Stimulated activated CD4-positive, alpha-beta T cell treated with anti-CD3 and anti-CD28 coated beads, Interleukin-2, amount 100 ng/mL, for 4 hours (primary cell): ENCODE measurements around the gene COL23A1.

Experiments
- DNase-seq: peaks from one replicate; pipeline ENCODE4 v3.0.0-alpha.2; 2020; ENCODE audit warnings: low read depth

The COL23A1 gene

GRCh38 chr5:178421699-178422399, 168.3 kb downstream of the COL23A1 start:
- DNase-seq = no peak

- DNase-seq = no peak
Observed at GRCh38 chr5:178421128-178421527, 169.1 kb downstream of the COL23A1 start.

GRCh38 chr5:178420354-178420781, 169.8 kb downstream of the COL23A1 start:
- no peak for DNase-seq

GRCh38 chr5:178419651-178420050, 170.5 kb downstream of the COL23A1 start:
- no peak for DNase-seq

DNA sequence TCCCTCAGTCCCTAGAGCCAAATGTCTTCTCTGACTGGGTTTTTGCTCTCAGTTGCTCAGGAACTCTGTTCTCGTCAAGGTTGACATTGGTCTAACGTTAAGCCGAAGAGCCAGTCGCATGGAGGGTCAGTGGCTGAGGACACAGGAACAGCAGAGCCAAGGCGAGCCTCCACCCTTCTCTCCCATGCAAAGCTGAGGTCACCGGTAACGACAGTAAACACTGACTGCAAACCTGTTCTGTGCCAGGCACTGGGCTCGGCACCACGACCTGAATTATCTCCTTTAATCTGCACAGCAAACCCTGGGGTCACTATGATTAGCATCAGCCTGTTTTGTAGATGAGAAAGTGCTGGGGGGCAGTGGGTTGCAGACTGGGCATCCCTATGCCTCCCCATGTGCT, 171.0 kb downstream of the COL23A1 start:
- no peak for DNase-seq

- DNase-seq = no peak
Observed at GRCh38 chr5:178418471-178419010, 171.7 kb downstream of the COL23A1 start.

GRCh38 chr5:178418031-178418430, 172.2 kb downstream of the COL23A1 start:
- DNase-seq = no peak

DNA sequence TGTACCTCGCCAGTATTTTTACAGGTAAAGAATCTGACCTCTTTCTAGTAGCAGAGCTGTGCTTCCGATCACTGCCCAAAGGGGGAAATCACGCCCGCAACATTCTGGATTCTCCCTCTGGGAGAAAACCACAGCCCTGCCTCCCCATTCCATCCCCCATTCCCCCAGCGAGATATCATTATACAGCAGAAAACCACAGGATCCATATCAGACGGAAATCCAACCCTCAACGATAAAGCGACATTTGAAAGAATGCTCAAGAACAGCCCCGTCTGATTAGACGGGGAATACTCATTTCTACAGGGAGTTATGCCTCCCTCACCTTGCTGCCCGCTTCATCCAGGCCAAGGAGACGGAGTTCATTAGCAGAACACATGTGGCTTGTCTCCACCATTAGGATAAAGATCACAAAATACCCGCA, 172.8 kb downstream of the COL23A1 start:
- DNase-seq = no peak

GRCh38 chr5:178416919-178417318, 173.3 kb downstream of the COL23A1 start:
- DNase-seq = no peak

- no peak for DNase-seq
Observed at GRCh38 chr5:178416206-178416882, 173.8 kb downstream of the COL23A1 start.

DNA sequence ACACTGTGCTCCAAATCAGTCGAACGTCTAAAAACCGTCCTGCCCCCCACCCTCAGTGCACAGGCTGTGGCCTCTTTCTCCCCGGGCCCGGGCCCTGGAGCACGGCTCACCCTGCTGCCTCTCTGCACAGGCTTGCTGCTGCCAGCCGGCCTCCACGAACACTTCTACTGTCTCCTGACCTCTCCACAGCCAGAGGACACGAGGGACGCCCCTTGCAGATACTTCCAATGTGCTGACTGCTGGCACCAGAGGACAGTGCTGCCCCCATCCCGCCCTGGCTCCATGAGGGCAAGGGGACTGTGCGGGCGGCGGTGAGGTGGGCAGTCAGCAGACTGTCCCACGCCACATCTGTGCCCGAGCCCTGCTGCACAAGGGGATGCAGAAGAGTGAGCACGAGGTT, 174.8 kb downstream of the COL23A1 start:
- no peak for DNase-seq

DNA sequence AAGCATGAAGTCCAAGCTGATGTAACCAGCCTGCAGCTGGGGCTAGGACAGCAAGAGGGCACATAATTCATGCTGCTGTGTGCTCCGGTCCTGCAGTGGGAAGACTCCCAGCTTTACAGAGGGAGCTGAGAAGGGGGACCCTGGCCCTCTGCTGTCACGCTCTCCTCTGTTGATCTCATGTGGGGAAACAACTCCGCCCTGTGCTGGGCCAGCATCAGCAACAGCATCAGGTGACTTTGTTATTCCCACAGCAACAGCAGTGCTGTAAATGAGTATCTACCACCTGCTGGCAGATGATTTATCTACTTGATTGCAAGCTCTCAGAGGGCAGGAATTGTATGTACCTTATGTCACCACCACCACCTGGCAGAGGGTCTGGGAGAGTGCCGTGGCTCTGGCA, 176.2 kb downstream of the COL23A1 start:
- no peak for DNase-seq

DNA sequence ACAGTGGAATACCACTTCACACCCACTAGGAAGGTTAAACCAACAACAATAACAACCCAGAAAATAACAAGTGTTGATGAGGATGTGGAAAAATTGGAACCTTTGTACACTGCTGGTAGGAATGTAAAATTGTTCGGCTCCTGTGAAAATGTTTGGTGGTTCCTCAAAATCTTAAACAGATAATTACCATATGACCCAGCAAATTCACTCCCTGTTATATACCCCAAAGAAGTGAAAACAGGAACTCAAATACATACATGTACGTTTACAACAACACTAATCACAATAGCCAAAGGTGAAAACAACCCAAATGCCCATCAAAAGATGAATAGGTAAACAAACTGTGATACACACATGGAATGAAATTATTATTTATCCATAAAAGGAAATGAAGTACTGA, 179.1 kb downstream of the COL23A1 start:
- no peak for DNase-seq

- DNase-seq = no peak
Observed at GRCh38 chr5:178407646-178408045, 182.5 kb downstream of the COL23A1 start.

DNA sequence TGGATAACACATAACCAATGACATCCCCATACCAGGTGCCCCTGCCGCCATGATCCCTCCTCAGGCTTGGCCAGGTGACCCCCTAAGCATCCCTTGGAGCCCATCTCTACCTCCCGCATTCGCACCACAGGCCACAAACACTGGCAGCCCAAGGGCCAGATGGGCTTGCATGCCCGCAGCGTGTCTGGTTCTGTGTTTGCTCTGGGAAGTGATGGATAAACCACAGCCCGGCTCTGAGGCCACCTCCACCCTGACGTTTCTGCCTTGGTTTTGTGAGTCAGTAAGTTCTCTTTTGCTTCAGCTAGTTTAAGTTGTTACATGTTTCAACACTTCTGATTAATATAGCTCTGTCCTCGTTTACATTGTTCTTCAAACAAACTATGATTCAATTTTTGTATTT, 185.2 kb downstream of the COL23A1 start:
- DNase-seq = no peak

DNA sequence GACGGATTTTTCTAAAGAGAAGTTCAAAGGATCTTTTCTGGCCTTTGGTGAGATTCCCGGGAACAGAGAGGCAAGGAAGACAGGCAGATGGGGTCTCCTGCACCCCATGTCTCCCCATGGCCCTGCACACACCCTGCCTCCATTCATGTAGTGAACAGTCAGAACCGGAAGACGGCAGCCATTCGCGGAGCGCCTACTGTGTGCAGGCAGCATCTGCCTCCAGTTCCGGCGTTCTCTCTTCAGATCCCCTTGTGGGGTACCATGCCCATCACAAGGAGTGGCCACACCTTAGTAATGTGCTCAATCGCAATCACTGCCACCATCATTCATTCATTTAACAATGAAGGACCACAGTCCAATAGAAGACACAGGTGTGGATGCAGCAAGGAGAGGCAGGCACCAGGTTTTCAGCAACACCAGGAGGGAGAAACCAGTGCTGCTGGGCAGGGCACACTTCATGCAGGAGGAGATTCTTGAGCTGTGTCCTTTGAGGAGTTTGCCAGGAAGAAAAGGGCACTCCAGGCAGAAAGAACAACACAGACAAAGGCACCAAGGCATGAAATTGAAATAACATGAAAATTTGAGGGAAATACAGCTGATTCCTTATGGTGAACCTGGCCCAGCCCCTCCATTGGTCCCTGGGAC, 186.1 kb downstream of the COL23A1 start:
- DNase-seq = no peak

DNA sequence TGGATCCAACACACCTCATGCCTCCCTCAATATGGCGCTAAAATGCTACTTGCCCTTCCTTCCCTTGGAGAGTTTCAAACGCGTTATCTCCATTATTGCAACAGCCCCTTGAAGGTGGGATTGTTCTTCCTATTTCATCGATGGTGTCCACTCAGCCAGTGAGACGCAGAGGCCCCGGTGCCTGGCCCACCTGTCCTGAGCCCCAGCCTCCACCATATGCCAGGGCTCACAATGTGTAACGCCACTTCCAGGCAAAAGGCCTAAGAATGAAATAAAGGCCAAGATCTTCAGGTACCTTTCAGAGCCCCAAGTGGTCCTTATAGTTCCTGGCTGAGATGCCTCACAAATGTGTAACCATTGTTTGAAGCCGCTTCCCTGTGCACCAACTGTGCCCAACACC, 186.8 kb downstream of the COL23A1 start:
- no peak for DNase-seq

DNA sequence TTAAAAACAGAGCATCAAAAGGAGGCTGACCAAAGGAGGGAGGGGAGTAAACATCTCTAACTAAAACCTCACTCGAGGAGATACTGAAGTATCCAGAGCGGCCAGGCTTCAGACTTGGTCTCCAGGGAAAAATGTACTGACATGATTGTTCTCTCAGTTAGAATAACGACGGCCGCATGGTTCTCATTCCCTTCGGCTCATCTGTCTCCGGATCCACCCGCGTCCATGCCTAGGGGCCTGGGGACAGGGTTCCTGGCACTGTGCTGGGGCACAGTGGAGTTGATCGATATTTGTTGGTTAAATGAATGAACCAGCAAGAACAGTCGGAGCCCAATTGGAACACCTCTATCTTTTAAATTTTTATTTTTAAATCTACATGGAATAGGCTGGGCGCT, 190.5 kb downstream of the COL23A1 start:
- DNase-seq = no peak

DNA sequence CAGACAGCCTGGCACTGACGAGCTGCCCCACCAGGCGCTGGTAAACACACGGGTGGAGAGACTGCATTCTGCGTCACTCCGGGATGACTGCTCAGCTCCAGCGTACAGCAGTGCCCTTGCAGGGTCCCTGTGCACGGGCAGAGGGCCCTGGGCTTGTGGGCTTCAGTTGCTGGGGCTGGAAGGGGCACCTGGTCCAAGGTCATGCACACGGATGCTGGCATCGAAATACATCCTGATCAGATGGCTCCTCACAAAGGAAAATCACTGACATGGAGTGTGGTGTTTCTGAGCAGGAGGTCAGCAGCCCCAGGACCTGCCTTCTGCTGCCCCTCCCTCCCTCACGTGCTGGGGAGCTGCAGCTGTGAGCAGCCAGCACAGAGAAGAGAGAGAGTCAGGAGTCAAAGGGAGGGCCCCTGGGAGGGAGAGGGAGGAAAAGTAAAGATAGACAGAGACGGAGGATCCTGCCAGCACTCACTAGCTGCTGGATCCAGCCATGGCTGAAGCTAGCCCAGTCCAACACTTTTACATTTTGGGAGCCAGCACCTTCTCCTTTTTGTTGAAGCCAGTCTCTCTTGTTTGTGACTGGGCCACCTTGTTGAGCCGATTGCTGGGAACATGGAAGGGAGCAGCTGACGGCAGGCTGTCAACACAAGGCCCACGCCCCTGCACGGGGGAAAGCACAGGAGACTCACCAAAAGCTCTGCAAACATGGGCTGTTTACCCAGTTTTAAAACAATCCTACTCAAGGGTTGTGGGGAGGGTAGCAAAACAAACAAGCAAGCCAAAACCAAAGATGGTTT, 191.1 kb downstream of the COL23A1 start:
- DNase-seq = no peak

DNA sequence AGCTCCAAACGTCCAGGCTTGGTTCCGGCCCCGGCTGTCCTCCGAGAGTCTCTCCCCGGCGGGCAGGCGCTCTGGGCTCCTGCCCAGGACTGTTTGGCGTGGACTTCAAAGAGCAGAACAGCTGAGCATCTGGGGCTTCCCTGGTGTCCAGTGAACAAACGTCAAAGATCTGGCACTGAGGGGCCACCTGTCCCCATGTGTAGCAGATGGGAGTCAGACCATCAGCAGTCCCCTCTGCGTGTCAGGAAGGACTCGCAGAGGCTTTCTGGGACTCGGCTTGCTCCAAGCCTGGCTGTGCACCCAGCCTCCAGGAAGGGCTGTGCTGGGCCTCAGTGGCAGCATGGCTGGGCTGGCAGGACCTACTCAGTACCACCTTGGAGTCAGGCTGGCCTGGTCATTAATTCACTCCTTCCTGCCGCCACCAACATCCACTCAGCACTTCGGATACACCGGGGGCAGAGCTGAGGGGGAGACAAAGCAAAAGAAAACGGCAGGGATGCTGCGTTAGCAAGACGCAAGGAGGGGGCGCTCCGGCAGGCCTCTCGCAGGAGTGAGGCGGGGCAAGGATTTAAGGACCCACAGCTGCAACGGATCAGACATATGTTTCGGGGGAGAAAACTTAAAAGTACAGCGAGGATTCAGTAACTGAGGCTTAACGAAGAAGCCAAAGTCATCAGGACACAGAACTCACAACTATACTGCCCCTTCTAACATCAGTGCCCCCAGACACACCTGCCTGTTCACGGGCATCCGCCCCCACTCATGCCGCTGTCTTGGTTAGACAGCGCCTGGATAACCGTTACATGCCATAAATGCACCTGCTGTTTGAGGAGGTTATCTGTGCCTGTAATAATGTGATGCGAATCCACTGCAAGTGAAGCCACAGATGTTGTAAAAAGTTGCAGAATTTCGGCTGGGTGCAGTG, 193.1 kb downstream of the COL23A1 start:
- DNase-seq = no peak

DNA sequence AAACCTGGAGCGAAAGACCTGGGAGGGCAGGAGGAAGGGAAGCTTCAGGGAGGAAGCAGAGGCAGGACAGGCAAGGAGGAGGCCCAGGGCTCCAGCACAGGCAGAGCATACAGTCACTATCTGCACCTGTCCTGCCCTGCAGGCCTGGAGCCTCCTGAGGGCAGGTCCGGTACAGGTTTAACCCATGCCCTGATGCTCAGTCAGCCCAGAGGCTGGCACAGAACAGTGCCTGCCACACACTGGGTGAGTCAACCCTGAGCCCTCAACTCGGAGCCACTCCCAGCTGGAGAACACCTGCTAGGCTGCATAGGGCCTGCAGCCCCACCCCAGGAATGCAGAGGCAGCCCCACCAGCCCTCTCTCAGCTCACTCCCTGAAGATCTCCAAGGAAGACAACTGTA, 196.1 kb downstream of the COL23A1 start:
- DNase-seq = no peak
